Central memory CD4-positive, alpha-beta T cell (primary cell): ENCODE measurements around the gene UBE2H.
"Not testable (repeated sequence)": the region's sequence is repeated elsewhere in the genome, so short reads cannot be mapped to it uniquely, and the experiment has no call there.

ENCODE experiments used
- DNase-seq: peaks from one replicate; pipeline ENCODE4 v3.0.0; 2022

UBE2H gene

DNA sequence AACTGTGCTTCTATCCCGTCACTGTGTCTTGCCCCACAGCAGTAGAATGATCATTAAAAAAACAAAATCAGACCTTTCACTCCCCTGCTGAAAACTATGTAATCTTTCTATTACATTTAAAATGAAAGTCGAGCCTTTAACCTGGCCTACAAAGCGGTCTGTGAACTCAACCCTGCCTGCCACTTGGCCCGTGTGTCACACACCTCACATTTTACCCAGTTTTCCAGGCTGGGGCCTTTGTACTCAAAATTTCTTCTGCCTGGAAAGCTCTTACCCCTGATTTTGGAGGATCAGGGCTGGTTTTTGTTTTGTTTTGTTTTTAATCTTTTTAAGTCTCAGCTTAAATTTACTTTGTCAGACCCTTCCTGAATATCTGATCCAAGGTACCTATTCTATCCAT is 82.1 kb downstream of the UBE2H start:
- DNase-seq: no peak

DNA sequence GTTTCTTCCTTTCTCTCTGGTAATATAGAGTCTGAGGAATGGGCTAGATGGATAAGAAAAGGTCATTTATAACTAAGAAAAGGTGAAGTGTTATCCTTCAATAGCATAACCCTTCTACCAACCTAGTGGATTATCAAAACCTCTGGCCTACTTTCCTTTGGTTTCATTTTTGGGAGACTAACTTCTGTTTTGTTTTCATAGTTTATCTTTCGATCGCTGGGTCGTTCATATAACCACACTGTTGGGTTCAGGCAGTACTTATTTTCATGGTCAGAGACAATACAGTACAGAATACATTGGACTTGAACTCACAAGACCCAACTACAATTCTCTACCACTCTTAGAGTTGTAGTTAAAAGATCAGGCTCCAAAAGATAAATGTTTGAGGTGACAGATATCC is 86.5 kb downstream of the UBE2H start:
- DNase-seq: no peak

DNA sequence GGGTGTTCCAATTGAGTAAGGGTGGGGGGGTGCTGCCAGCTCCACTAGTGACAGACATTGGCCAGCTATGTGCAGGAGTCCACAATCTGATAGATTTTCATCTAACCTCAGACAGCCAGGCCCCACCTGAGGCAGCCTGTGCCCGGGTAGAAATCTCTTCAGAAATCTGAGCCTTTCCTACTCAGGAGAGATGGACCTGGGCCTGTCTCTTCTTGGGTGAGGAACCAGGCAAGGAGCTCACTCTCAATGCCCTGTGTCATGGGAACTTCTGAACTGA is 86.9 kb downstream of the UBE2H start:
- no peak for DNase-seq

- no peak for DNase-seq
Measured at GRCh38 chr7:129865093-129865924, 87.5 kb downstream of the UBE2H start.

GRCh38 chr7:129864676-129865075 is 88.1 kb downstream of the UBE2H start:
- DNase-seq: not testable (repeated sequence)

DNA sequence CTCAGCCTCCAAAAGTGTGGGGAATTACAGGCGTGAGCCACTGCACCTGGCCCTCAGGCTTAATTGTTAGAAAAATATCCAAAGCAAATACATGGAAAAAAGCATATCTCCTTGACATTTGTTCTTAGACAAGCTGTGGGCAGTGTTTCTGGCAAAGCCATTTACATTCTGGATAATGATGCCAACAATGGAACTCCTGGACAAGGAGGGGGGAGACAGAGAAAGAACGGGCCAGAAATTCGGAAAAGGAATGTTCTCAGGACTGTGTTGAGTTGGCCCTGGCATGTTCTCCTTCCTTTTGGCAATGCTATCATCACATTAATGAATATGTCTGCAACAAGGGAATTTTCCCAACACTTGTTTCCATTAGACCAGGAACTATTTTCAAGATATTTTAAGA is 88.7 kb downstream of the UBE2H start:
- DNase-seq: no peak

- DNase-seq: no peak
Measured at GRCh38 chr7:129862682-129863081, 90.1 kb downstream of the UBE2H start.

DNA sequence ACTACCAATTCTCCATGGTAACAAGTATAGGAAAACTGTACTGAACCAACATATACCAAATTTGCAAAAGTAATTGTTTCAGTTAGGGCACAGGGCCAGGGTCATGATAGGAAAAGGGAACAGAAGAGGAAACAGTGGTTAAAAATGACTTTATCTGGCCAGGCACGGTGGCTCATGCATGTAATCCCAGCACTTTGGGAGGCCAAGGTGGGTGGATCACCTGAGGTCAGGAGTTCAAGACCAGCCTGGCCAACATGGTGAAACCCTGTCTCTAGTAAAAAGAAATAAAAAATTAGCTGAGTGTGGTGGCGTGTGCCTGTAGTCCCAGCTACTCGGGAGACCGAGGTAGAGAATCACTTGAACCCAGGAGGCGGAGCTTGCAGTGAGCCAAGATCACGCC is 92.0 kb downstream of the UBE2H start:
- not testable (repeated sequence) for DNase-seq

GRCh38 chr7:129859183-129859582 is 93.6 kb downstream of the UBE2H start:
- DNase-seq: no peak

DNA sequence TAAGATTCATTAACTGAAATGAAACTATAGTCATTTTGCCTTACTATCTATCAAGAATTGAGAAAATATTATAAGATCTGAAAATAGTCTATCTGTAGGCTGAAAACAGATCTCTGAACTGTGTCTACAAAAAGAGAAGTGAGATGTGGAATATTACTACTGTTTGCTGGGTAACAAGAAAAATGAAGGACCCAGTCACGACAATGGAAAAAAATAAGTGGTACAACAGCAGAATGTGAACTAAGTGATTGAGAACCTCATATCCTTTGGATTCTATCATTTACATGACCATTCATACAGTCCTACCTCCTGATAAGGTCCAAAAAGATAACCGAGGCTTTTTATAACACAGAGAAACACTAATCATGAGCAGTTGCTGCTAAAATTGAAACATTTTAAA is 94.3 kb downstream of the UBE2H start:
- no peak for DNase-seq

GRCh38 chr7:129857313-129857712 is 95.4 kb downstream of the UBE2H start:
- no peak for DNase-seq

DNA sequence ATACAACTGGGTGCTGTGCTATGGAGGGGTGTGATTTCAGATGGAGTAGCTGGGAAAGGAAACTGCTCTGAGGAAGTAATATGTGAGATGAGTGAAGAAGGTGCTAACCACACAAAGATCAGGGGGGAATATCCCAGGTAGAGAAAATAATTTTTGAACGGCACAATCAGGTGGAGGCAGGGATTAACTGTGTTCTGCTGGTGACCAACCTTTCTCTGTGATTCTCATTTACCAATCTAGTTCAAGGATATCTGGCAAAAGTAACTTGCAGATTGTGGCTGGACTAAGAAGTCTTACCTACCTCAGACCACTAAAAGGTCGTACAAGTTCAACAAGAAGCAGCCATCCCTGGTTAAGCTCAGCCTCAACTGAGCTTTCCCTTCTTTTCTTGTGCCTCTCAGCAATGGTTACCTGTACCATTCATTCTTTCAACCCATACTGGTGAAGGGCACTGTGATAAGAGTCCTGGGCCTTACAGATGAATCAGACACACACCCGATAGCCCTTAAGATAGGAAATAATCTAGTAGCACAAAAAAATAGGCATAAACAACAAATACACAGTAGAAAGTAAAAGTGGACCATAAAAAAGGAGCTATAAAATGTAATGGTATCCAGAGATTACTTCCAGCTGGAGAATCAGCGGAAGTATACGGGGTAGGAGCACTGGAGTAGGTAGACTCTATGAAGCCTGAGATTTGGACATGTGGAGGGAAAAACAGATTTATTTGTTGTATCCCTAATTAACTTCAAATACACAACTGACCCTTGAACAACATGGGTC is 96.6 kb downstream of the UBE2H start:
- DNase-seq: no peak

DNA sequence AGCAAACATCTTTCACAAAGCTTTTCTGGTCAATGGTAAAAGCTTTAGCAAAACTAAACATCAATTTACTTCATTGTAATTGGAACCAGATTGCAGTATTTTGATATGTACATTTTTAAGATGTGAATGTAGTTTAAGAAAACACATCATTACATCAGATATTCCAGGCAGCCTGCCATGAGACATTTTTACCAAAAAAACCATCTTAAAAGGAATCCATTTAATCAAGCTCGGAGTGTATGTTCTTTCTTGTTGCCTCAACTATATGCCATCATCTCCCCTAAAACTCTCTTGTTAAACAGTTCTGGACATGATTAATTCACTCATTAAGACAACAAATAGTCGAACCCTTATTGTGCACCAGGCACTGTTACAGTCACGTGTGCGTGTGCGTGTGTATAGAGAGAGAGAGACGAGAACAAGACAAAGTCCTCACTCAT is 97.5 kb downstream of the UBE2H start:
- no peak for DNase-seq

- no peak for DNase-seq
Measured at GRCh38 chr7:129854401-129854800, 98.4 kb downstream of the UBE2H start.

- no peak for DNase-seq
Measured at GRCh38 chr7:129853661-129854268, 99.0 kb downstream of the UBE2H start.

DNA sequence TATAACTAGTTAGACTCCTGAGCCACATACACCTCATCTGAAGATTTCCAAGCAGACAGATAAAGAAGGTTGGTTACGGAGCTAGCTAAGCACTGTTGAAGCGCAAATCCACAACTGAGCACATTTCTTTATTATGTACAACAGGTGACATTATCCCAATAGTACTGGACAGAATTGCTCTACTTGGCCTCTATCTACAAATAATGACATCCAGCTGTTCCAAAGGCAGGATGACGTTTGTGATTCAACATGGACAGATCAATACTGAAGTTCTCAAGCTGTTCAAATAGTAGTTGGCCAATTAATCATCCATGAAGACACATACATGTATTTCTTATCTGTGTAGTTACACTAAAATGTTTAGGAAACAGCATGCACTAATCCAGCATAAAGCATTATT is 101.0 kb downstream of the UBE2H start:
- no peak for DNase-seq

DNA sequence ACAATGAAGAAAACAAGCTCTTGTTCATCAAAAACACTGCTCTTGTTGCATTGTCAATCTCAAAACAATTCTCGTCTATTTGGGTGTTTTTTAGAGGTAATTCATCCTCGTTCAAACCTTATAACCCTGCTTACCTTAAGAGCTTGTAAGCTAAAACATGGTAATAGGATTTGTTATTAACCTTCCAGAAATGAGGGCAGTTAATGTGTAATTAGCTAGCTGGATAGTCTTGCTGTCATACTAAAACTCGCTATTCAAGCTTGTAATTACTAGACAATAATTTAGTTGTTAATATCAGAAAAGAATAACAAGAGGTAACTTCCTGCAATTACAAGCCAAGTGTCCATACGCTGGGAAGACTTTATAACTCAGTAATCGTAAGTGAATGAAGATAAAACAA is 101.6 kb downstream of the UBE2H start:
- no peak for DNase-seq

- DNase-seq: no peak
Measured at GRCh38 chr7:129848436-129848835, 104.3 kb downstream of the UBE2H start.

- no peak for DNase-seq
Measured at GRCh38 chr7:129845972-129846327, 106.8 kb downstream of the UBE2H start.

- no peak for DNase-seq
Measured at GRCh38 chr7:129845178-129845971, 107.4 kb downstream of the UBE2H start.

DNA sequence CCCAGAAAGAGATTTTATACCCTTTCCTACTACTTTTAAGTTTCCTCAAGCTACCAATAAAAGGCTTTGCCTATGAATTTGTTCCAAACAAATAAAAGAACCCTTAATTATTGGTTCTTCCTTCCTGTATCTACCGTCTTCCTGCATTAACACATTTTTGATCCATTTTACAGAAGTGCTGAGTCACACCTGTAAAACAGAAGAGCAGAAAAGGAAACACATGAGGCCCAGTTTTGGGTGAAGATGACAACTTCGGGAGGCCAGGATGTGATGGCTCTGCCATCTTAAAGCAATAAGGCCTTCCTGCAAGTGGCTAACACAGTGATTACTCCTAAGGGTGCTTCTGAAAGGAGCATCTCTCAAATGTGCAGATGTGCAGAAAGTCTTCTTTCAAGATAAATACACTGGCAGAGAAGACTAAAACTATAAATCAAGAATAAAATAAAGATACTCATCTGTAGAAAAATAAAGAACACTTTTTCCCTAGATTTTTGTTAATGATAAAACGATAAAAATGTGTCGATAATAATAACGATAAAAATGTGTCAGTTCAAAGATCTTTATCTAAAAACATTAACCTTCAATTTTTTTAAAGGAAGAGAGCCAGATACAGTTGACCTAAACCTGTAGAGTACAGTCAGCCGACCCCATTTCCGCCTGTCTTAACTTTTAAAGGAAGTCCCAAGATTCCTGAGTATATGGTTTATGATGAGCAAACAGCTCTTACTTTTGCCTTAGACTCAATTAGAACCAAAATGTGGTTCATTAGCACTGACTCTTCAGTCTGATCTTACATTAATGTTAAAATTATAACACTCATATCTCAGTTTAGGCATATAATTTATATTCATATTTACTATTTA is 108.6 kb downstream of the UBE2H start:
- DNase-seq: no peak

GRCh38 chr7:129843365-129843898 is 109.3 kb downstream of the UBE2H start:
- no peak for DNase-seq
